ENCODE measurements around the gene PHF11.

GRCh38 chr13:49497272-49497671, 1.5 kb downstream of the PHF11 start:
- no peak for TF ChIP-seq CTCF (IDR thresholded peaks at IDR 0.05)
- TF ChIP-seq POLR2A (IDR thresholded peaks at IDR 0.05): no peak
